ENCODE data around the gene TBRG1. TPM values are rescaled to one million over a fixed set of nuclear protein-coding genes. Genes with fewer than 3 reads are reported as not detected.

TBRG1 gene
- 10 to 100 TPM; 35.5 to 78.6 (median 63.9) TPM for total RNA-seq
- polyA plus RNA-seq = 10 to 100 TPM; 32.4 to 38.4 TPM
- total RNA-seq = 92.3 reads per million, percentile 83 among the genes with 10 or more reads in this experiment

DNA sequence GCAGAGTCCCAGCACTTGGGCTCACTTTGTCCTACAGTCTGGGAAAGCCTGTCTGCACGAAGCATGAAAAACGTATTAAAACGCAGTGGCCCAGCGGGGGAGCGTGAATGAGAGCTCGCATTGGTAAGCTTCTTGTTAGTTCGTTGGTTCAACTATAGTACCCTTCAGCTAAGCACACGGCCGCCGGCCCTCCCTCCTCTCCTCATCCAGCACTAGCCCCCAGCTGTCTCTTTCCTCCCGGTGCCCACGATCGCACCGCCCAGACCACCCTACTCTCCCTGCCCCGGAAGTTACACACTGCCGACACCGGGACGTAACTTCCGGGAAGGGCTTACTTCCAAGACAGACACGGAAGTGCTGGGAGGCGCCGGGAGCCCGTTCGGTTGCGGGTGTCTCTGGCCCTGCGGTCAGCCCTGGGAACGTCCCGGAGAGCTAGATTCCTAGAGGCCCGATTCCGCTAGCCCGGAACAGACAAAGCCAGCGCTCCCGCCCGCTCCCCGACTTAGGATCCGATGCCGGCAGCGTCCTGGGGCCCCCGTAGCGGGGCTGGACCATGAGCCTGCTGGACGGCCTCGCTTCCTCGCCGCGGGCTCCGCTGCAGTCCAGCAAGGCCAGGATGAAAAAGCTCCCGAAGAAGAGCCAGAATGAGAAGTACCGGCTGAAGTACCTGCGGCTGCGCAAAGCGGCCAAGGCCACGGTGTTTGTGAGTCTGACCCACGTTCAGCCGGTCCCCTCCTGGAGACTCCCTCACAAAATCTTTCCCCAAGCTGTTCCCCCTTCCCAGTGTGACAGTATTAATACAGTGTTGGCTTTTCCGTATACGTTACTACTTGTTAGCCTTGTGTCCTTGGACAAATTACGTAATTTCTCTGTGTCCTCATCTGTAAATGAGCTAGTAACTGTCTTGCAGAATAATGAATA lies at the start of gene TBRG1:
TBRG1 (plus strand) TSS at position 334 of the 921 bp plus-strand sequence; CDS start at position 554, 220 bp downstream.
- H3K4me3 Mint-ChIP-seq = peak within 1 kb of the TSS; percentile 89 to 100 (median 98)
- peak within 1 kb of the TSS; percentile 75 for H3K4me3 ChIP-seq (ENCODE audit: low read length)
- H3K9me3 Mint-ChIP-seq = no peaks in the 10 kb centered on the region
- no peaks in the 10 kb centered on the region for H3K27me3 ChIP-seq (ENCODE audit: control insufficient read depth in 2 of 2, insufficient read depth in 2 of 2, low read length in 2 of 2)
- ATAC-seq (peak; percentile 96), DNase-seq (peak; percentile 58 to 87 (median 81))
- H3K27me3 Mint-ChIP-seq = peaks cover 0 to 23% (median 7%) of the 10 kb centered on the region in 5 donors
- peak within 1 kb of the TSS; percentile 91 for H3K27ac ChIP-seq (ENCODE audit: low read depth, low read length)
- H3K27ac Mint-ChIP-seq = peak within 1 kb of the TSS; percentile 91 to 100 (median 98)
- CTCF ChIA-PET = interaction anchor here (0.6 to 0.8 kb wide), 2 partner anchors 20 to 316 kb away, joined by 3 read pairs; no protein-coding TSS in a partner anchor
- peaks cover 7 to 12% of the 10 kb centered on the region in 2 donors for H3K4me1 ChIP-seq (ENCODE audit: control insufficient read depth in 2 of 2, insufficient read depth in 2 of 2, low read length in 2 of 2)
- H3K9me3 ChIP-seq (ENCODE audit: control insufficient read depth in 2 of 3, low read length in 3 of 3) = no peaks in the 10 kb centered on the region
- intact Hi-C loops (cut with micrococcal nuclease) = loop anchor here (1.0 to 10.0 kb wide), 16 partner anchors 51 to 1592 kb away; partner anchors contain the start of genes CCDC15 (in 2 of the 2), FAM118B (in 2 of the 2), RPUSD4 (in 2 of the 2) and SIAE (in 2 of the 2)
- H3K36me3 Mint-ChIP-seq = peaks cover 10 to 19% (median 16%) of the 10 kb centered on the region in 5 donors
- POLR2A ChIA-PET = interaction anchor here (0.6 to 2.6 kb wide), 18 partner anchors 9 to 489 kb away, joined by 3 to 15 read pairs (median 5); partner anchors contain the start of genes CCDC15, MSANTD2, PANX3 and SIAE
- peaks cover 21 to 52% (median 46%) of the 10 kb centered on the region in 7 donors for H3K4me1 Mint-ChIP-seq
- H3K36me3 ChIP-seq (ENCODE audit: control insufficient read depth in 2 of 3, insufficient read depth in 3 of 3, low read length in 3 of 3) = peaks cover 7 to 33% (median 18%) of the 10 kb centered on the region in 3 experiments

DNA sequence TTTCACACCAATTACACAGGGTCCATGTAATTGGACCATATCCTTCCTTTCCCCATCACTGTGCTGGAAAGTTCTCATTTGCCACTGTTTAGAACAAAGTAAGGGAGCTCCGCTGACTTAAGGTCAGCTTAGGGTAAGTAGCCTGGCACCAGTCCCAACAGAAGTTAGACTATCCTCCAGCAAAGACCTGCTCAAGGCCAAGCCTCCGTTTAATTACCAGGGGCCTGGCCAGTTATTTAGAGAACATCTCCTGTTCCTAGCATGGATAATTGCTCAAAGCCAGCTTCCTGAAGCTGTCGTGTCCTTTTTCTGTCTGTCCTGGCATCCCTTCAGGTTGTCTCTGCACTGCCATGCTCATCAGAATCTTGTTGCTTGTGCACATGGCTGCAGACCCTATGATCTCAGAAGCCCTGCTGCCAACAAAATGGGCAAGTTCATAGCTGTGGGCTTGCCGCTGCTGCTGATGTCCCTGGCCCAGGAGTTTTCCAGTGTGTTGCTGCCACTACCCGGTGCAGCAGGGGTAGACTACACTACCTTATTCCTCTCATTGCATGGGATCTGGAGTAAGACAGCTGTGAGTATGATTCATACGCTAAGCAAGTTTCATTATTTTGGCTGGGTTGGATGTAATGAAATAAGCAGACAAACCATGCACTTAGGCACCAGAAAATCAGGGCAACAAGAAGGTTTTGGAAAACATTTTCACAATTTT lies 44.8 kb upstream of the TBRG1 start:
- ChIA-PET POLR2A (no interaction called here), CTCF (interaction anchor here (1.1 kb wide), 1 partner anchor 8 kb away, joined by 3 read pairs; no protein-coding TSS in a partner anchor)
- Histone ChIP-seq H3K27me3 (ENCODE audit: control insufficient read depth in 2 of 2, insufficient read depth in 2 of 2, low read length in 2 of 2) (no peaks in the 10 kb centered on the region), H3K9me3 (ENCODE audit: control insufficient read depth in 2 of 3, low read length in 3 of 3) (no peaks in the 10 kb centered on the region), H3K4me1 (ENCODE audit: control insufficient read depth in 2 of 2, insufficient read depth in 2 of 2, low read length in 2 of 2) (no peaks in the 10 kb centered on the region), H3K36me3 (ENCODE audit: control insufficient read depth in 2 of 3, insufficient read depth in 3 of 3, low read length in 3 of 3) (no peaks in the 10 kb centered on the region), H3K4me3 (ENCODE audit: low read length) (no peak overlapping the region), H3K27ac (ENCODE audit: low read depth, low read length) (no peak overlapping the region)
- H3K36me3 Mint-ChIP-seq = no peaks in the 10 kb centered on the region
- DNase-seq = no peak
- ATAC-seq = no peak
- no peak overlapping the region for H3K27ac Mint-ChIP-seq
- H3K27me3 Mint-ChIP-seq = peaks cover 2 to 32% (median 12%) of the 10 kb centered on the region in 5 donors
- intact Hi-C loops (cut with micrococcal nuclease) = no loop called here
- no peak overlapping the region for H3K4me3 Mint-ChIP-seq
- no peaks in the 10 kb centered on the region for H3K4me1 Mint-ChIP-seq
- H3K9me3 Mint-ChIP-seq = peaks cover 0 to 2% (median 0%) of the 10 kb centered on the region in 11 donors

GRCh38 chr11:124578761-124579160 lies 43.9 kb upstream of the TBRG1 start:
- Mint-ChIP-seq H3K27ac (no peak overlapping the region), H3K9me3 (peaks cover 0 to 2% (median 0%) of the 10 kb centered on the region in 11 donors), H3K27me3 (peaks cover 0 to 31% (median 12%) of the 10 kb centered on the region in 5 donors), H3K36me3 (no peaks in the 10 kb centered on the region), H3K4me3 (no peak overlapping the region), H3K4me1 (no peaks in the 10 kb centered on the region)
- POLR2A ChIA-PET = no interaction called here
- H3K4me3 ChIP-seq (ENCODE audit: low read length) = no peak overlapping the region
- no peak overlapping the region for H3K27ac ChIP-seq (ENCODE audit: low read depth, low read length)
- CTCF ChIA-PET = no interaction called here
- H3K27me3 ChIP-seq (ENCODE audit: control insufficient read depth in 2 of 2, insufficient read depth in 2 of 2, low read length in 2 of 2) = no peaks in the 10 kb centered on the region
- no peaks in the 10 kb centered on the region for H3K36me3 ChIP-seq (ENCODE audit: control insufficient read depth in 2 of 3, insufficient read depth in 3 of 3, low read length in 3 of 3)
- no peaks in the 10 kb centered on the region for H3K9me3 ChIP-seq (ENCODE audit: control insufficient read depth in 2 of 3, low read length in 3 of 3)
- intact Hi-C loops (cut with micrococcal nuclease) = no loop called here
- H3K4me1 ChIP-seq (ENCODE audit: control insufficient read depth in 2 of 2, insufficient read depth in 2 of 2, low read length in 2 of 2) = no peaks in the 10 kb centered on the region
- DNase-seq (no peak), ATAC-seq (no peak)

DNA sequence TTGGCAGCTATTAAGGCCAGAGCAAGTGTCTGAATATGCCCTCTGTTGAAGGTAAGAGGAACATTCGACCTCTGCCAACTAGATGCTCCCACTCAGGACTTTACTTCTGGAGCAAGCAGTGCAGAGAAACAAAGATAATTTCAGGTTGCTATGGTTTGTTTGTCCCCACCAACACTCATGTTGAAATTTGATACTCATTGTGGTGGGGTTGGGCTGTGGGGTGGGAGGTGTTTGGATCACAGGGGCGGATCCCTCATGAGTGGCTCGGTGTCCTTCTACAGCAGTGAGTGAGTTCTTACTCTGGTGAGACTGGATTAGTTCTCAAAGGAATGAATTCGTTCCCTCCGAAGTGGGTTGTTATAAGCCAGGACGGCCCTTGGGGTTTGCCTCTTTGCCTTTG lies 40.8 kb upstream of the TBRG1 start:
- H3K4me1 Mint-ChIP-seq = peaks cover 0 to 2% (median 0%) of the 10 kb centered on the region in 7 donors
- H3K27me3 ChIP-seq (ENCODE audit: control insufficient read depth in 2 of 2, insufficient read depth in 2 of 2, low read length in 2 of 2) = no peaks in the 10 kb centered on the region
- no peaks in the 10 kb centered on the region for H3K9me3 Mint-ChIP-seq
- intact Hi-C loops (cut with micrococcal nuclease) = no loop called here
- H3K36me3 Mint-ChIP-seq = no peaks in the 10 kb centered on the region
- no peak for ATAC-seq
- H3K9me3 ChIP-seq (ENCODE audit: control insufficient read depth in 2 of 3, low read length in 3 of 3) = no peaks in the 10 kb centered on the region
- H3K36me3 ChIP-seq (ENCODE audit: control insufficient read depth in 2 of 3, insufficient read depth in 3 of 3, low read length in 3 of 3) = no peaks in the 10 kb centered on the region
- H3K27ac ChIP-seq (ENCODE audit: low read depth, low read length) = no peak overlapping the region
- DNase-seq = no peak
- POLR2A ChIA-PET = no interaction called here
- no peak overlapping the region for H3K4me3 ChIP-seq (ENCODE audit: low read length)
- peaks cover 3 to 17% (median 7%) of the 10 kb centered on the region in 5 donors for H3K27me3 Mint-ChIP-seq
- H3K27ac Mint-ChIP-seq = no peak overlapping the region
- CTCF ChIA-PET = no interaction called here
- no peak overlapping the region for H3K4me3 Mint-ChIP-seq
- no peaks in the 10 kb centered on the region for H3K4me1 ChIP-seq (ENCODE audit: control insufficient read depth in 2 of 2, insufficient read depth in 2 of 2, low read length in 2 of 2)

GRCh38 chr11:124582565-124582964 lies 40.1 kb upstream of the TBRG1 start:
- H3K27ac Mint-ChIP-seq = no peak overlapping the region
- H3K9me3 Mint-ChIP-seq = no peaks in the 10 kb centered on the region
- Histone ChIP-seq H3K27me3 (ENCODE audit: control insufficient read depth in 2 of 2, insufficient read depth in 2 of 2, low read length in 2 of 2) (no peaks in the 10 kb centered on the region), H3K4me3 (ENCODE audit: low read length) (no peak overlapping the region), H3K9me3 (ENCODE audit: control insufficient read depth in 2 of 3, low read length in 3 of 3) (no peaks in the 10 kb centered on the region), H3K4me1 (ENCODE audit: control insufficient read depth in 2 of 2, insufficient read depth in 2 of 2, low read length in 2 of 2) (no peaks in the 10 kb centered on the region), H3K36me3 (ENCODE audit: control insufficient read depth in 2 of 3, insufficient read depth in 3 of 3, low read length in 3 of 3) (no peaks in the 10 kb centered on the region), H3K27ac (ENCODE audit: low read depth, low read length) (no peak overlapping the region)
- ChIA-PET POLR2A (no interaction called here), CTCF (no interaction called here)
- intact Hi-C loops (cut with micrococcal nuclease) = no loop called here
- no peak overlapping the region for H3K4me3 Mint-ChIP-seq
- ATAC-seq = no peak
- no peaks in the 10 kb centered on the region for H3K36me3 Mint-ChIP-seq
- no peak for DNase-seq
- peaks cover 8 to 22% (median 15%) of the 10 kb centered on the region in 5 donors for H3K27me3 Mint-ChIP-seq
- peaks cover 0 to 2% (median 0%) of the 10 kb centered on the region in 7 donors for H3K4me1 Mint-ChIP-seq

DNA sequence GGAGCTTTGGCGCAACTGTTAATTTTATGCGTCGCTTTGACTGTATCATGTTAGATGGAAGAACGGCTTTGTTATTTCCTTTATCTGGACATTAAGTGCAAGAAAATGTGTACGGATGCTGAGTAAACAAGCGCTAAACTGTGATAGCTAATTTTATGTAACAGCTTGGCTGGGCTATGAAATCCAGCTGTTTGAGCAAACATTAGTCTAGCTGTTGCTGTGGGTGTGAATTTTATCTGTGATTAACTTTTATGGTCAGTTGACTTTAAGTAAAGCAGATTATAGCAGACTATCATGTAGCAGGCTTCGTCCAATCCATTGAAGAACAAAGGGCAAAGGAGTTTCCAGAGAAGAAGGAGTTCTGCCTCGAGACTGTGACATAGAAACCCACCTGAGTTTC lies 38.9 kb upstream of the TBRG1 start:
- H3K27me3 Mint-ChIP-seq = peaks cover 11 to 30% (median 22%) of the 10 kb centered on the region in 5 donors
- ChIA-PET CTCF (no interaction called here), POLR2A (no interaction called here)
- H3K9me3 Mint-ChIP-seq = no peaks in the 10 kb centered on the region
- H3K4me1 Mint-ChIP-seq = peaks cover 0 to 2% (median 0%) of the 10 kb centered on the region in 7 donors
- H3K27ac Mint-ChIP-seq = no peak overlapping the region
- Histone ChIP-seq H3K4me3 (ENCODE audit: low read length) (no peak overlapping the region), H3K27ac (ENCODE audit: low read depth, low read length) (no peak overlapping the region), H3K27me3 (ENCODE audit: control insufficient read depth in 2 of 2, insufficient read depth in 2 of 2, low read length in 2 of 2) (no peaks in the 10 kb centered on the region), H3K4me1 (ENCODE audit: control insufficient read depth in 2 of 2, insufficient read depth in 2 of 2, low read length in 2 of 2) (no peaks in the 10 kb centered on the region), H3K36me3 (ENCODE audit: control insufficient read depth in 2 of 3, insufficient read depth in 3 of 3, low read length in 3 of 3) (no peaks in the 10 kb centered on the region), H3K9me3 (ENCODE audit: control insufficient read depth in 2 of 3, low read length in 3 of 3) (no peaks in the 10 kb centered on the region)
- no peak overlapping the region for H3K4me3 Mint-ChIP-seq
- DNase-seq (no peak), ATAC-seq (no peak)
- intact Hi-C loops (cut with micrococcal nuclease) = no loop called here
- no peaks in the 10 kb centered on the region for H3K36me3 Mint-ChIP-seq
